ENCODE results near the gene TMEM106B.
A peak's percentile ranks its signal among the peaks of the same experiment; 100 is the strongest.

Gene TMEM106B

DNA sequence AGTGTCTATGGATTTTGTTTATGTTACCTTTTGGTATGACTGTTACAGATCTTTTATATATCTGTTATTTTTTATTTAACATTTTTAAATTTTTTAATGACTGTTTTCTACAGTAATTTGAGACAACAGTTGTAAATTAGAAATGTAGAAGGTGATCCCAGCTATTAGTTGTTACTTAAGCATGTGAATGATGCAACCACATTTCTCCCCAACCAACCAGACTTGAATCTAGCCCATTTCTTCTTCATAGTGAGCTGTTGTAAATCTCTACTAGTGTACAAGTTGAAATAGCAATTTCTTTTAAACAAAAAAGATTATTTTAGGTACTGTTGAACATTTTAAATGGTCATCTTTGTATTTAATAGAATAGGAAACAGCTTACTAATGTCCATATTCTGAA, 18.0 kb downstream of the TMEM106B start:
- DNase-seq = no peak

DNA sequence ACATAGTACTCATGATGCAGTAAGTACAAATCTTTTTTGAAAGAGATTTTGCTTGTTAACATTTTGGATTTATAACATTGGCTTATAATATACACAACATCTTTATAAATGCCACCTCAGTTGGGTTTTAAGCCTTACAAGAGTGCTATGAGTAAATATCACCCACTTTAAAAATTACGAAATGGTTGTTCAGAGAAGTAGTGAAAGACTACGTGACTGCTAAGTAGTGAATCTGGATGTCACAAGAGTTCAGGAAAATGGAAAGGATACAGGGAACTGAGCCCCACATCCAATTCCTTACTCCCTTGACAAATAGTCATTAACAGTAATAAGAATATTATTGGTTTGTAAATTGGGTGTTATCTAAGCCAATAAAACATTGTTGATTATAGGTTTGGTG, 20.0 kb downstream of the TMEM106B start:
- DNase-seq = no peak

DNA sequence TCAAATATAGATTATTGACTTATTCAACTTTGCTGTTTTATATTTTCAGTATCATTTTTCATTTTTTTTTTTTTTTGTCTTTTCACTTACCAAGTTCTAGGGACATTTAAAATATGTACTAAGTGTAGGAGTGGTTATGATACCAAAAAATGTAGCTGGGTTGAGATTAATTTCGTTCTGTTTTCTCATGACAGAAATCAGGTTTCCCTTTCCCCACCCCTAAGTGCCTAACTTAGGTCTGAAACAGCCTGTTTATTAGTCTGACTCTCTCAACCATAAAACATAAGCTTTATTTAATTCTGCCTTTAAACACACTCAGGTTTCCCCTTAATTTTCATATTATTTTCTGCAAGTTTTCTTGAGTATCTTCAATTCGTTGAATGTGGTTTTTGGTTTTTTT, 22.1 kb downstream of the TMEM106B start:
- DNase-seq = no peak

DNA sequence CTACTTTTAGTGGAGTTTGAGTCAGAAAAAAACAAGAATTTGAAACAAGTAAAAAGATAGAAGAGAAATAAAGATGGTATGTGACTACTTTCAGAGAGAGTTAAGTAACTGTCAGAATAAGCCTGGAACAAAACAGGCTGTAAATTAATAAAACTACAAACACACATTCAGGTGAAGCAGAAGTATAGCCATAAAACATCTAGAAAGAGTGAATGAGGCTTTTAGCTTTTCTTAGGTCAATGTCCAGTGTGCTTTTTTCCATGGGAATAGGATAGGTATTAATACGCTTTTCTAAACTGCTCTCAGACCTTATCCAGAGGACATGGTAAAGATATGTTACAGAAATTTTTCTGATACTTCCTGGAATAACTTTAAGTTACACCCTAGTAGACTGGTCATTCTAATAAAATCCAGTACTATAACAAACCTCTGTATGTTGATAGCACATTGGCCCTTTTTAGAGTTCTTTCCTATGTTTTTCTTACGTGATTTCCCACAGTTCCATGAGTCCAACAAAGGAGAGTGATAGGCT, 23.3 kb downstream of the TMEM106B start:
- DNase-seq = no peak

DNA sequence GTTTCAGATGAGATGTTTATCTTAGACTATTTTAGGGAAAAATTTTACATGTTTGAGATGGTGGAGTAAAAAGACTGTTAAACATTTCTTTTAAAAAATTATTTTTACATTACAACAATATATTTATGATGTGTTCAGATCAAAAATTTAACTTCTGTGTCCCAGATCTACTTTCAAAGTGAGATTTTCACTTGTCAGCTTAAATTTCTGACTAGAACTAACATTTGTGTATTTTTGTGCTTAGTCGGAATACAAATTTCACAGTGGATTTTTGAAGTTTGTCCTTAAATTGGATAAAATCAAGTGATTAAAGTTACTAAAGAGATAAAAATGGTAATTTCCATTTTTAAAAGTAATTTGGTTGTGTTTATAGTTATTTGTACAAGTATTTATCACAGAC, 24.9 kb downstream of the TMEM106B start:
- DNase-seq = no peak

DNA sequence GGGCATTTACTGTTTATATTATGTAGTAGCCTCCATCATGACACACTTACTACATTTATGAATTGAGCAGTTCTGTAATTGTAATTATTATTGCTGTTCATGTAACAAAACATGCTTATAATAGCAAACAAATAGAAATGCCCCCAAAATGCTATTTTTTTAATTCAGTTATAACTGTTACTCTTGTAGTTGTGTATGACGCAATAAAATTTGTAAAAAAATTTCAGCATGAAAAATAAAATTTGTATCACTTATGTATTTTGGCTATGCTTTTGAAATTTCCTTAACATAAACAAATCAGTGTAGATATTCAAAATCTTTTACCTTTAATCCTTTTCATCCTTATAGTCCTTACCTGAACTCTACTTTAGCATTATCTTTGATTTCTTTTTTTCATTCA, 25.9 kb downstream of the TMEM106B start:
- DNase-seq = no peak

DNA sequence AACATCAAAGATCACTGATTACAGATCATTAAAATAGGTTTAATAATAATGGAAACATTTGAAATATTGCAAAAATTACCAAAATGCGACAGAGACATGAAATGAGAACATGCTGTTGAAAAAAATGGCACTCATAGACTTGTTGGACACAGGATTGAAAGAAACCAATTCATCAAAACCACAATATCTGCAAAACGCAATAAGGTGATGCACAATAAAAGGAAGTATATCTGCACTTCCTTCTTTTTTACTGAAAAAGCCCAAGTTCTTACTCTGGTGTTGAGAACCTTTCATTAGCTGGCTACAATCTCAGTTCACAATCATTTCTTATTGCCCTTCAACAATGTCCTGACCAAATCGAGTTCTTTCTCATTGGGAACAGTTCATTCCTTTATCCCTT, 28.7 kb downstream of the TMEM106B start:
- DNase-seq = no peak

DNA sequence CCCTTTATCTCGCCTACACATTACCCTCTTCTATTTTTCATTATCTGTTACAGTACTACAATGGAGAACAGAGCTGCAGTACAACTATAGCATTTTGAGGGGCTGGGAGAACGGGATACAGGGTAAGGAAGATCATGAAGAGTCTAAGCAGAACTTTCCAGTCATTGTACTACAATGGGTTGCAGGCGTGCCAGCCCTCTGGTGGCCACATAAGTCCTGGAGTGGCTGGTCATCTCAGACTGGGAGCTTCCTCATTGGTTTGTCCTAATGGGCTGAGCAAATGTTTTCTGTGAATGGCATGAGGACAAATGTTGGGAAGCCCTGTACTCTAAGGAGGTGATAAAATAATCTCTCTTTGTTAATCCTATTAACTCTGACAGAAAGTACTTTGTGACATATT, 33.0 kb downstream of the TMEM106B start:
- DNase-seq = no peak

DNA sequence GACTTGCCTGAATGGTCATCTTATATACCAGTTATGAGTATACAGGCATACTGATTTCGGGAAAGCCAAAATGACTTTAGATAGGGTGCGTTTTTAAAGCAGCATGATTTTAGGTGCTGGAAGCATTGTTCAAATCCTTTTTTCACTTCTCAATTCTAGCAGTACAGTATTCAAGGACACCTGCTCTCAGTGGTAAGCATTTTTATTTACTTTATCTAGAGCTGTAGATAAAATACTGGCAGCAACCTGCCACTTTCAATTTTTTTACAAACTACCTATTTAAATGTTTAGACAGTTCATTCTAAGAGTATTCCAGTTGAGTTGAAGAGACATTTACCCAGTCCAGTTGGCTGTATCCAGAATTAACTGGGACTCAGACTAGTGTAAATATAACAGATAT, 33.6 kb downstream of the TMEM106B start:
- no peak for DNase-seq

DNA sequence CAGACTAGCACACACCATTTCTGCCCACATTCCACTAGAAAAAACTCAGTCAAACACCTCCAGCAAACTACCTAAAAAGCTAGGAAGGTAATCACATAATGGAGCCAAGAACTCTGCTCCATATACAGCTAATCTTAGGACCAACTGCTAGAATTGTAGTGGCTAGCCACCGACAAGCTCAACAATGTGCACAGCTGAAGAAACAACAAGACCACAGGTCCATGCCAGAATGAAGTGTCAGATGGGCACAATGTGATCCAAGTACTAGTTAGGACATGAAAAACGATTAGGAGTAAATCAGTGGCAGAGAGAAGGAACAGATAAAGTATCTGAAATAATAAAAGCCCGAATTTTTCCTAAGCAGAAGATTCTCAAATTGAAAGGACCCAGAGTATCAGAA, 38.6 kb downstream of the TMEM106B start:
- DNase-seq = no peak

DNA sequence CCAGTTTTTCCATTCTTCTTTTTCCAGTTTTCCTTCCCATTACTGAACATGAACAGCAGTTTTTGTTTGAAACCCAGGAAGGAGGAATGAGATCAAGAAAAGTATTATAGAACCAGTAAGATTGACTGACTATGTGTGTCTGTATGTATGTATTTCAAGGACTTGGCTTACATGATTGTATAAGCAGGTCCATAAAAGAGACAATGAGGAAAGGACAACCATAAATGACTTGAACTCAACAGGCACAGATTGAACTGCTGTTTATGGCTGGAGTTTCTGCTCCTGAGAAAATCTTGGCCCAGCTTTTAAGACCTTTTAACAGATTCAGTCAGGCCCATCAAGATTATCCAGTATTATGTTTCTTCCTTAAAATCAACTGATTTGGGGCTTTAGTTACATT, 39.1 kb downstream of the TMEM106B start:
- DNase-seq = no peak

DNA sequence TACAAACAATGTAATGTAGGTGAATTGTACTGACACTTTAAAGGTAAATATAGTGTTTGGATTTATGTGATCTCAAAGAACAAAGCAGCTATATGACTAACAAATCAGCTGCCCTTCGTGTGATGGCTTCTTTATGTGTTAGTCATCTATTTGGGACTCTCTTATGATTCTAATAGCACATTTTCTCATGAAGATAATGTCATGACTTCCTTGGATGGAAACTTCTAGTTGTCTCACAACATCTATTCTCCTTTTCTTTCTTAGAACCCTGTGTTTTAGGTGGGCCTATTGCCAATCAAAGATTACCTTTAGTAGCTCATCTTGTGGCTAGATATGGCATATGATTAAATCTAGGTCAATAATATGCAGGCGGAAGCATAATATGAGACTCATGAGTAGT, 45.0 kb downstream of the TMEM106B start:
- no peak for DNase-seq

DNA sequence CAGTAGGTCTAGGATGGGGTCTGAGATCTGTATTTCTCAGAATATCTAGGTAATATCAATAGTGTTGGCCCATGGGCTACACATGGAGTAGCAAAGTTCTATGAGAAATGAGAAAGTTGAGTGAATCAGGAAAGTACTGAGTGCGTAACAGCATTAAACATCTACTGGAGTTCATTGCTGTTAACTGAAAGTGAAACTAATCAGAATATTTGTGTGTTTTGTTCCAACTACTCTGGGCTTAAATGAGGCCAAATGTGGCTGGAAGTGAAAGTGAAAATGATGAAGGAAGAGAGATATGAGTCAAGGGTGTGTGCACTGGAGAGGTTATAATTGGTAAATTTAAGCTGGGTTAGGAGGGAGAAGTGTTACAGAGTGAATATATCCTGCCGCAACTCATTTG, 46.5 kb downstream of the TMEM106B start:
- peak; percentile 43 for DNase-seq

DNA sequence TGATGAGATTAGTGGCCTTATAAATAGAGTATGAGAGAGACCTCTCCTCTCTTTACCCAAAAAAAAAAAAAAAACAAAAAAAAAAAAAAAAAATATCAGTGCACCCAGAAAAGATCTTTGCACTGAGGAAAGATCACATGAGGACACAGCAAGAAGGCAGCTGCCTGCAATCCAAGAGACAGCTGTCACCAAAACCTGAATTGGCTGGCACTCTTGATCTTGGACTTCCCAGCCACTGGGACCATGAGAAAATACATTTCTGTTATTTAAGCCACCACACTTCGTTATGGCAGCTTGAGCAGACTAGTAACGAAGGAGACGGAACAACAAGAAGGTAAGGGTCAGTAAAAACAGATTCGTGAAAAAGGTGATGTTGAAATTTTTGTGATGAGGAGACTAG, 47.0 kb downstream of the TMEM106B start:
- DNase-seq = no peak

DNA sequence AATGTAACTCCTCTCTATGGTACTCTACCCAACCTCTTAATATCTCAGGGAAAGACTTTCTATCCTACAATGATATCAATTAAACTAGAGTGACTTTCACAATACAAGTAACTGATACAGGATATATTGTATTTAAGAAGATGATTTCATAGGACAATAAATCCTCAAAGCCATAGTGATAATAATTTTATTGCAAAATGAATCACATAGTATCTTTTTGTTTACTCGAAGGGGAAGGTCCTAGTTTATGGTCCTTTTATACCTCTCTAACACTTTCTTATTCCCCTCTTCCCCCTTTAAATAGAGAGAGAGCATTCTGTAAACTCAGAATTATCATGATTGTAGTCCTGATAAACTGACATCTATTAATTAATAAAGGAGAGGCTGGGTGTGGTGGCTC, 56.4 kb downstream of the TMEM106B start:
- DNase-seq = no peak

DNA sequence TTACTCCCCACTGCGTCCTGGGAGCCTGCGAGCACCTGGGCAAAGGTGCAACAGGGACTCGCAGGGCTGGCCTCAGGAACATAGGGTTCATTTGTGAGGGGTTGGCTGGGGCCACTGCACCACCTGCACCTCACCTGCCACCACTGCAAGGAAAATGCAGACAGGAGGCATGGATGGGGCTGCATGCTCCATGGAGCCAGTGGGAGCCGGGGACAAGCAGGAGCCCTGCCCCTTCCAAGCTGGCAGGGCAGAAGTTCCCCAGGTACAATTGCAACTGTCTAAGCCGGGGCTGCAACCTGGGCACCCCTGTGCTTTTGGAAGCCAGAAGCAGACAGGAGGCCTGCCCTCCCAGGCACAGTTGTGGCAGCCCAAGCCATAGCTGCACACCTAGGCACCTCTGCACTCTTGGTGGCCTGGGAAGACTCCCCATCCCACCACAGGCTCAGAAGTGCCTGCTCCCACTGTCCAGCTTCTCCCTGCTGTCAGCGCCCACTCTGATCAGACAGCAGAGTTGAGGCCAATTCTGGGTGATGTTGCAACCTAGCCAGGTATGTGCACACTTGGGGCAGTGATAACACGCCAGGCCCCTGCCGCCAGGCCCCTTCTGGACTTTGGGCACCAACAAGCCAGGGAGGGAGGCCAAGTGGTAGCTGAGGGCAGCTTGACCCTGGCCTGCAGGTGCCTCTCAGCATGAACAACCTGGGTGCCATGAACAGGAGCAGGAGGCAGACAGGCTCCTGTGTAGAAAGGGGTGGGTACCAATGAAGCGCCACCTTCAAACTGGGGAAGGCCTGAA, 58.2 kb downstream of the TMEM106B start:
- no peak for DNase-seq

DNA sequence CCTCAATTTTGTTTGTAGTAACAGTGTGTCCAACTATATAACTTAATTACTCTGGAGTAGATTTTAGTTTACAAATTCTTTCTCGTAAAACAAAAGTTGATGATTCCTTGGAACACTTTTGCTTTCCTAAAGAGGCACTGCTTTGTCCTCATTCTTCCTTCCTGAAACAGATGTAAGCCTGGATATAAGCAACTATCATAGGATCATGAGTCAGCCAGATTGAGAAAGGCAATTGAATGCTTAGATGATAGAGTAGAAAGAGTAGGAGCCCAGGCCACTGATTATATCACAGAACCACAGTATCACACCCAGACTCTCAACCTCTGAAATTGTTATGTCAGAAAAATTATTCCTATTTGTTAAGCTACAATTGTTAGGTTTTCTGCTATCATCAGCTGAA, 69.9 kb downstream of the TMEM106B start:
- no peak for DNase-seq

DNA sequence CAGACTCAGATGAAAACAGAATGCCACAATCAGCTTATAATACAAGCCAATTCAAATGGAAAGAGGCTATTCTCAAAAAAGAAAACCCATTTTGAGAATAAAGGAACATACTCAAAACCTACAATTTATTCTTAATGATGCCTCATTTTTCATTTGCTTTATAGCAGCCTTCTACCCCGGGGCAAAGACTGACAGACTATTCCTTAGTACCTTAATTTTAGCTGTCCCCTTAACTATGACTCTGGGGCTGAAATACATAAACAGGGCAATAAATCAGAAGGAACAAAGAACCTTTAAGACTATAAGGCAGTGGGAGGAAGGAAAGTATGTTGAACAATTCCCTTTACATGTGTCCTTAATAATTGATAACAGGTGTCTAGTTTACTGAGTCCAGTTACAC, 76.8 kb downstream of the TMEM106B start:
- no peak for DNase-seq

DNA sequence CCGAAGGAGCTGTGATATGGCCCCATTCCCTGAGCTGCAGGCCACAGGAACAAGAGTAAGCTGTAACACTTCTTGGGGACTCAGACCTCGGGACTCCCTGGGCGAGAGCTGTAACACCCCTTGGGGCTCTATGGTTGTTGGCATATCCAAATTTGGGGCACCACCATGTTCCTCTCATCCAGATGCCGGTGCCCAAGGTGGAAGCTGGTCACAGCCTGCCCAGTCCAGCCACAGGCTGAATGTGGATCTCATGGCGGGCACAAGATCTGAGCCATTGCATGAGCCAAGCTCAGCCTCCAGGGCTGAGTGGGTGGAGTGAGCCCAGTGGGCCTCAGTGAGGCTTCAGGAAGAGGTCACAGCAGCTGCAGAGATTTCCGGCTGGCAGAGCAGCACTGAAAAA, 78.9 kb downstream of the TMEM106B start:
- DNase-seq = no peak

DNA sequence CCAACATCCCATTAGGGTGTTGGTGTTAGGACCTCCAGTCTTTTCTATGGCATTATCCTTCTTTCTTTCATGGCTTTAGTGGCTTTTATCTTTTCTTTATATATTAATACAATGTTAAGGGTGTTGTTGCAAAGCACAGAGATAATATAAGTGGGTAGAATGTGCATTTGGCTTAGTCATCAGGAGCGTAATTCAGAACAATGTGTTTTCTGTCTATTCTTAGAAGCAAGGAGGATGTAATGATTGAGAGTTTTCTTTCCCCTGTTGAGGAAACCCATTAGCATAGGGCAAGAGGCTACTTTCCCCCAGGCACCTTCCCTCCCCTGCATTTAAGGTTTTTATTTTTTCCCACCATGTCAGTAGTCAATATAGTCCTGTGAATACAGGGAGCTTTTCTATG, 79.7 kb downstream of the TMEM106B start:
- DNase-seq = no peak

DNA sequence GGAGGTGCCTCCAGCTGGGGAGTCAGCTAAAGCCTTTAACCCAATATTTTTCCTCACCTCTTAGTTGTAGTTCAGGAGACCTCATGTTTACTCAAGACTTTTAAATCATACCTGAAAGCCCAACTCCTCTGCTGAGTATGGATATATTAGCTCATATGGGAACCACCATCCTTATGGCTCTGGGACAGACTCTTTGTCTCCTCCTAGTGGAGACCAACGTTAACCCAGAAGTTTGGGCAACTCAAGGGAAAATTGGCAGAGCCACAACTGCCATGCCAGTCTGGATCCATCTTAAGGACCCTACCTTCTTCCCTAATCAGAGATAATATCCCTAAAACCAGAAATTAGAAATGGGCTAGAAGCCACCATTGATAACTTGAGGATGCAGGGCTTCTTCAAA, 80.8 kb downstream of the TMEM106B start:
- no peak for DNase-seq

Data from SIG-M5 (cell line).